WTC11 (cell line): ENCODE measurements around the gene SMYD1. TPM values are rescaled to one million over a fixed set of nuclear protein-coding genes. Genes with fewer than 3 reads are reported as not detected.

ENCODE experiments used
- ATAC-seq: fragments of 200-7000 bp; cut with Tn5 transposase; 2 replicates; pipeline ENCODE4 v1.10.0; 2021; ENCODE audit warnings: mild to moderate bottlenecking, moderate library complexity
- CTCF ChIA-PET: fragments of 300-600 bp; sonication (Branson Sonifier 250); formaldehyde crosslinking; loops from one replicate; lab custom pipeline; 2021; ENCODE audit warnings: antibody characterized with exemption; lab: Charles Lee
- POLR2A ChIA-PET: fragments of 350-600 bp; sonication (Branson Sonifier 250); formaldehyde crosslinking; loops from one replicate; lab custom pipeline; 2021; ENCODE audit warnings: antibody characterized with exemption; lab: Charles Lee
- DNase-seq: peaks from one replicate; pipeline ENCODE4 v3.0.0; 2021; ENCODE audit warnings: low spot score
- H3K27ac Mint-ChIP-seq: 2 replicates; pipeline ENCODE4 v1.8.0; 2021; ENCODE audit warnings: mixed read lengths
- H3K27me3 Mint-ChIP-seq: 2 replicates; pipeline ENCODE4 v1.8.0; 2021; ENCODE audit warnings: low read depth, mild to moderate bottlenecking, moderate library complexity, mixed read lengths
- H3K36me3 Mint-ChIP-seq: 2 replicates; pipeline ENCODE4 v1.8.0; 2021; ENCODE audit warnings: mixed read lengths
- H3K4me1 Mint-ChIP-seq: 2 replicates; pipeline ENCODE4 v1.8.0; 2022; ENCODE audit warnings: mixed read lengths
- H3K4me3 Mint-ChIP-seq: 2 replicates; pipeline ENCODE4 v1.8.0; 2021; ENCODE audit warnings: mild to moderate bottlenecking, moderate library complexity, mixed read lengths
- H3K9me3 Mint-ChIP-seq: 2 replicates; pipeline ENCODE4 v1.8.0; 2021; ENCODE audit warnings: mixed read lengths
- CBFB ChIP-seq: sonication (generic); formaldehyde crosslinking; IDR thresholded peaks from 2 replicates; pipeline ENCODE4 v1.8.1; 2022; ENCODE audit warnings: mild to moderate bottlenecking, low read depth, missing genetic modification reagents
- ESRRA ChIP-seq: sonication (generic); formaldehyde crosslinking; IDR thresholded peaks from 2 replicates; pipeline ENCODE4 v1.8.1; 2022; ENCODE audit warnings: mild to moderate bottlenecking, missing genetic modification reagents, borderline replicate concordance
- ETV6 ChIP-seq: sonication (generic); formaldehyde crosslinking; IDR thresholded peaks from 2 replicates; pipeline ENCODE4 v1.8.1; 2022; ENCODE audit warnings: mild to moderate bottlenecking, missing genetic modification reagents
- FOXJ3 ChIP-seq: sonication (generic); formaldehyde crosslinking; IDR thresholded peaks from 2 replicates; pipeline ENCODE4 v1.9.0; 2021; ENCODE audit warnings: missing genetic modification reagents, mild to moderate bottlenecking, borderline replicate concordance
- MYBL2 ChIP-seq: sonication (generic); formaldehyde crosslinking; IDR thresholded peaks from 2 replicates; pipeline ENCODE4 v1.8.1; 2023; ENCODE audit warnings: mild to moderate bottlenecking, moderate library complexity, missing genetic modification reagents
- NFATC4 ChIP-seq: fragments of 250-450 bp; sonication (Bioruptor Pico); IDR thresholded peaks from 2 replicates; pipeline ENCODE4 v1.9.0; 2021; ENCODE audit warnings: mild to moderate bottlenecking
- NFE2L1 ChIP-seq: sonication (generic); formaldehyde crosslinking; IDR thresholded peaks from 2 replicates; pipeline ENCODE4 v1.8.1; 2023; ENCODE audit warnings: missing genetic modification reagents
- TCF7 ChIP-seq: sonication (generic); formaldehyde crosslinking; IDR thresholded peaks from 2 replicates; pipeline ENCODE4 v1.8.0; 2022; ENCODE audit warnings: mild to moderate bottlenecking, low read depth, missing genetic modification reagents, moderate library complexity
- TEAD1 ChIP-seq: sonication (generic); formaldehyde crosslinking; IDR thresholded peaks from 2 replicates; pipeline ENCODE4 v1.8.0; 2022; ENCODE audit warnings: mild to moderate bottlenecking, missing genetic modification reagents
- ZNF138 ChIP-seq: sonication (generic); formaldehyde crosslinking; conservative IDR thresholded peaks from 2 replicates; pipeline ENCODE4 v1.8.1; 2022; ENCODE audit warnings: mild to moderate bottlenecking, moderate library complexity, missing genetic modification reagents
- ZNF317 ChIP-seq: sonication (generic); formaldehyde crosslinking; IDR thresholded peaks from 2 replicates; pipeline ENCODE4 v1.8.1; 2023; ENCODE audit warnings: low read depth, mild to moderate bottlenecking, moderate library complexity, missing genetic modification reagents, borderline replicate concordance
- total RNA-seq: library from RNA; stranded (reverse); gene quantifications from 3 replicates; pipeline ENCODE4 v1.2.3, GENCODE V29; 2021
- TF ChIP-seq, protein P1 (sequence below): sonication (generic); formaldehyde crosslinking; IDR thresholded peaks from 2 replicates; pipeline ENCODE4 v1.8.0; 2022; ENCODE audit warnings: mild to moderate bottlenecking, missing genetic modification reagents
- TF ChIP-seq, protein P2 (sequence below): sonication (generic); formaldehyde crosslinking; IDR thresholded peaks from 2 replicates; pipeline ENCODE4 v1.8.0; 2023; ENCODE audit warnings: missing genetic modification reagents
- TF ChIP-seq, protein P3 (sequence below): sonication (generic); formaldehyde crosslinking; IDR thresholded peaks from 2 replicates; pipeline ENCODE4 v1.8.1; 2023; ENCODE audit warnings: mild to moderate bottlenecking, missing genetic modification reagents, moderate library complexity
- TF ChIP-seq, protein P4 (sequence below): sonication (generic); formaldehyde crosslinking; conservative IDR thresholded peaks from 2 replicates; pipeline ENCODE4 v1.8.1; 2022; ENCODE audit warnings: mild to moderate bottlenecking, missing genetic modification reagents
- TF ChIP-seq, protein P5 (sequence below): sonication (generic); formaldehyde crosslinking; IDR thresholded peaks from 2 replicates; pipeline ENCODE4 v1.8.0; 2022; ENCODE audit warnings: mild to moderate bottlenecking, missing genetic modification reagents
- TF ChIP-seq, protein P6 (sequence below): sonication (generic); formaldehyde crosslinking; IDR thresholded peaks from 2 replicates; pipeline ENCODE4 v1.8.1; 2022; ENCODE audit warnings: missing genetic modification reagents, borderline replicate concordance
- TF ChIP-seq, protein P7 (sequence below): fragments of 200-600 bp; IDR thresholded peaks from 2 replicates; pipeline ENCODE4 v1.8.0; 2022; ENCODE audit warnings: antibody characterized with exemption
- TF ChIP-seq, protein P8 (sequence below): sonication (generic); formaldehyde crosslinking; IDR thresholded peaks from 2 replicates; pipeline ENCODE4 v1.8.0; 2022; ENCODE audit warnings: mild to moderate bottlenecking, missing genetic modification reagents
- TF ChIP-seq, protein P9 (sequence below): fragments of 250-450 bp; sonication (Bioruptor Pico); conservative IDR thresholded peaks from 2 replicates; pipeline ENCODE4 v1.9.0; 2021; ENCODE audit warnings: mild to moderate bottlenecking
- TF ChIP-seq, protein P10 (sequence below): sonication (generic); formaldehyde crosslinking; IDR thresholded peaks from 2 replicates; pipeline ENCODE4 v1.8.1; 2023; ENCODE audit warnings: mild to moderate bottlenecking, moderate library complexity, missing genetic modification reagents

SMYD1 gene
- total RNA-seq, 1 experiment from 2014 or later, result not detected

DNA sequence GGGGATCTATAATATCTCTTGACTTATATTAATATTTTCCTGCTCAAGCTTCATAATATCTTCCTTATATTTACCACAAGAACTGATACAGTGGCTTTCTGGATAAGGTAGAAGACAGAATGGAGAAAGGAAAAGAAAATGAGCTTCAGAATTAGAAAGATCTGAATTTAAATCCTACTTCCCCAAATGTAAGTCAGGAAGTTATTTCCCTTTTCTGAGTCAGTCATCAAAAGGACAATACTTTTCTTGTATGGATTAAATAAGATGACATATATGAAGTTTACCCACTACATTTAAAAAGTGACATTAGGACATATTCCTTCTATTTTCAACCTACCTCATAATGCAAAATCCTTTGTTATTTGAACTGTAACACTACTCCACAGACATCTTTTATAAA is 31.0 kb upstream of the SMYD1 start (continued):
- no peak for TF ChIP-seq MYBL2 (CRISPR knock-in tag)
- TF ChIP-seq, protein P1, sequence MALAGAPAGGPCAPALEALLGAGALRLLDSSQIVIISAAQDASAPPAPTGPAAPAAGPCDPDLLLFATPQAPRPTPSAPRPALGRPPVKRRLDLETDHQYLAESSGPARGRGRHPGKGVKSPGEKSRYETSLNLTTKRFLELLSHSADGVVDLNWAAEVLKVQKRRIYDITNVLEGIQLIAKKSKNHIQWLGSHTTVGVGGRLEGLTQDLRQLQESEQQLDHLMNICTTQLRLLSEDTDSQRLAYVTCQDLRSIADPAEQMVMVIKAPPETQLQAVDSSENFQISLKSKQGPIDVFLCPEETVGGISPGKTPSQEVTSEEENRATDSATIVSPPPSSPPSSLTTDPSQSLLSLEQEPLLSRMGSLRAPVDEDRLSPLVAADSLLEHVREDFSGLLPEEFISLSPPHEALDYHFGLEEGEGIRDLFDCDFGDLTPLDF (CRISPR knock-in tag), result no peak
- TF ChIP-seq, all 79 proteins: peak for 0

DNA sequence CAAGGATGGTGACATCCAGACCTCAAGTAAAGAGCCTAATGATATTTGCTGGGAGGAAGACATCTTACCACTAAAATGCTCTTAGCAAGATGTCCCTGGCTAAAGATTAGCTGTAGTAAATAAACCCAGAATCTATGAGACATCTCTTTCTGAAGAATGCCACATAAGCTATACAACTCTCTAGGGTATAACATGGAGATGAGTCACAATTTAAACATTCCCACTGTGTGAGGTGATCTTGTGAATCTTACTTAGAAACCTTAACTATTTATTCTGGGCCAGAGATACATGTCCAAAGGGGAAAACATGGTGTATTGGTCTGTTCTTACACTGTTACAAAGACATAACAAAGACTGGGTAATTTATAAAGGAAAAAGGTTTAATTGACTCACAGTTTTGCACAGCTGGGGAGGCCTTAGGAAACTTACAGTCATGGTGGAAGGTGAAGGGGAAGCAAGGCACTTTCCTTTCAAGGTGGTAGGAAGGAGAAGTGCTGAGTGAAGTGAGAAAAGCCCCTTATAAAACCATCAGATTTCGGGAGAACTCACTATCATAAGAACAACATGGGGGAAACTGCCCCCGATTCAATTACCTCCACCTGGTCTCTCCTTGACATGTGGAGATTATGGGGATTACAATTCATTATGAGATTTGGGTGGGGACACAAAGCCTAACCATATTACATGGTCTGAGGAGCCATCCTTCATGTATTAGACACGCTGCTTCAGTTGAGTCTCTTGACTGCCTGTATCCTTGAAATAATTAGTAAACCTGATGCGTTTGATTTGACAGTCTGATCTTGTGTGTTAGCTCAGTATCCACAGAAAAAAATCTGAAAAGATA is 29.1 kb upstream of the SMYD1 start:
- ATAC-seq, result no peak

More for the DNA sequence above, 29.1 kb upstream of the SMYD1 start:
- ChIA-PET CTCF (interaction anchor here (2.8 kb wide), 1 partner anchor 22 kb away, joined by 13 read pairs; no protein-coding TSS in a partner anchor), POLR2A (no interaction called here)
- H3K27ac Mint-ChIP-seq, result peak overlapping the region; percentile 70
- no peaks in the 10 kb centered on the region for H3K9me3 Mint-ChIP-seq
- TF ChIP-seq, protein P2, sequence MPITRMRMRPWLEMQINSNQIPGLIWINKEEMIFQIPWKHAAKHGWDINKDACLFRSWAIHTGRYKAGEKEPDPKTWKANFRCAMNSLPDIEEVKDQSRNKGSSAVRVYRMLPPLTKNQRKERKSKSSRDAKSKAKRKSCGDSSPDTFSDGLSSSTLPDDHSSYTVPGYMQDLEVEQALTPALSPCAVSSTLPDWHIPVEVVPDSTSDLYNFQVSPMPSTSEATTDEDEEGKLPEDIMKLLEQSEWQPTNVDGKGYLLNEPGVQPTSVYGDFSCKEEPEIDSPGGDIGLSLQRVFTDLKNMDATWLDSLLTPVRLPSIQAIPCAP (CRISPR knock-in tag), result no peak
- TF ChIP-seq NFE2L1 (CRISPR knock-in tag) (no peak), CBFB (no peak), ZNF138 (CRISPR knock-in tag) (no peak), TCF7 (CRISPR knock-in tag) (no peak), FOXJ3 (CRISPR knock-in tag) (no peak), ZNF317 (CRISPR knock-in tag) (no peak), ETV6 (CRISPR knock-in tag) (no peak), NFATC4 (CRISPR knock-in tag) (no peak), ESRRA (no peak), TEAD1 (CRISPR knock-in tag) (no peak), MYBL2 (CRISPR knock-in tag) (no peak)
- TF ChIP-seq, protein P3, sequence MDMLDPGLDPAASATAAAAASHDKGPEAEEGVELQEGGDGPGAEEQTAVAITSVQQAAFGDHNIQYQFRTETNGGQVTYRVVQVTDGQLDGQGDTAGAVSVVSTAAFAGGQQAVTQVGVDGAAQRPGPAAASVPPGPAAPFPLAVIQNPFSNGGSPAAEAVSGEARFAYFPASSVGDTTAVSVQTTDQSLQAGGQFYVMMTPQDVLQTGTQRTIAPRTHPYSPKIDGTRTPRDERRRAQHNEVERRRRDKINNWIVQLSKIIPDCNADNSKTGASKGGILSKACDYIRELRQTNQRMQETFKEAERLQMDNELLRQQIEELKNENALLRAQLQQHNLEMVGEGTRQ (CRISPR knock-in tag), result no peak
- TF ChIP-seq, protein P4, sequence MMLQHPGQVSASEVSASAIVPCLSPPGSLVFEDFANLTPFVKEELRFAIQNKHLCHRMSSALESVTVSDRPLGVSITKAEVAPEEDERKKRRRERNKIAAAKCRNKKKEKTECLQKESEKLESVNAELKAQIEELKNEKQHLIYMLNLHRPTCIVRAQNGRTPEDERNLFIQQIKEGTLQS (CRISPR knock-in tag), result no peak
- TF ChIP-seq, protein P5, sequence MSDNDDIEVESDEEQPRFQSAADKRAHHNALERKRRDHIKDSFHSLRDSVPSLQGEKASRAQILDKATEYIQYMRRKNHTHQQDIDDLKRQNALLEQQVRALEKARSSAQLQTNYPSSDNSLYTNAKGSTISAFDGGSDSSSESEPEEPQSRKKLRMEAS (CRISPR knock-in tag), result no peak
- TF ChIP-seq, protein P6, sequence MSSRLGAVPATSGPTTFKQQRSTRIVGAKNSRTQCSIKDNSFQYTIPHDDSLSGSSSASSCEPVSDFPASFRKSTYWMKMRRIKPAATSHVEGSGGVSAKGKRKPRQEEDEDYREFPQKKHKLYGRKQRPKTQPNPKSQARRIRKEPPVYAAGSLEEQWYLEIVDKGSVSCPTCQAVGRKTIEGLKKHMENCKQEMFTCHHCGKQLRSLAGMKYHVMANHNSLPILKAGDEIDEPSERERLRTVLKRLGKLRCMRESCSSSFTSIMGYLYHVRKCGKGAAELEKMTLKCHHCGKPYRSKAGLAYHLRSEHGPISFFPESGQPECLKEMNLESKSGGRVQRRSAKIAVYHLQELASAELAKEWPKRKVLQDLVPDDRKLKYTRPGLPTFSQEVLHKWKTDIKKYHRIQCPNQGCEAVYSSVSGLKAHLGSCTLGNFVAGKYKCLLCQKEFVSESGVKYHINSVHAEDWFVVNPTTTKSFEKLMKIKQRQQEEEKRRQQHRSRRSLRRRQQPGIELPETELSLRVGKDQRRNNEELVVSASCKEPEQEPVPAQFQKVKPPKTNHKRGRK (CRISPR knock-in tag), result no peak
- TF ChIP-seq, protein P7, sequence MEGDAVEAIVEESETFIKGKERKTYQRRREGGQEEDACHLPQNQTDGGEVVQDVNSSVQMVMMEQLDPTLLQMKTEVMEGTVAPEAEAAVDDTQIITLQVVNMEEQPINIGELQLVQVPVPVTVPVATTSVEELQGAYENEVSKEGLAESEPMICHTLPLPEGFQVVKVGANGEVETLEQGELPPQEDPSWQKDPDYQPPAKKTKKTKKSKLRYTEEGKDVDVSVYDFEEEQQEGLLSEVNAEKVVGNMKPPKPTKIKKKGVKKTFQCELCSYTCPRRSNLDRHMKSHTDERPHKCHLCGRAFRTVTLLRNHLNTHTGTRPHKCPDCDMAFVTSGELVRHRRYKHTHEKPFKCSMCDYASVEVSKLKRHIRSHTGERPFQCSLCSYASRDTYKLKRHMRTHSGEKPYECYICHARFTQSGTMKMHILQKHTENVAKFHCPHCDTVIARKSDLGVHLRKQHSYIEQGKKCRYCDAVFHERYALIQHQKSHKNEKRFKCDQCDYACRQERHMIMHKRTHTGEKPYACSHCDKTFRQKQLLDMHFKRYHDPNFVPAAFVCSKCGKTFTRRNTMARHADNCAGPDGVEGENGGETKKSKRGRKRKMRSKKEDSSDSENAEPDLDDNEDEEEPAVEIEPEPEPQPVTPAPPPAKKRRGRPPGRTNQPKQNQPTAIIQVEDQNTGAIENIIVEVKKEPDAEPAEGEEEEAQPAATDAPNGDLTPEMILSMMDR, result no peak
- TF ChIP-seq, protein P8, sequence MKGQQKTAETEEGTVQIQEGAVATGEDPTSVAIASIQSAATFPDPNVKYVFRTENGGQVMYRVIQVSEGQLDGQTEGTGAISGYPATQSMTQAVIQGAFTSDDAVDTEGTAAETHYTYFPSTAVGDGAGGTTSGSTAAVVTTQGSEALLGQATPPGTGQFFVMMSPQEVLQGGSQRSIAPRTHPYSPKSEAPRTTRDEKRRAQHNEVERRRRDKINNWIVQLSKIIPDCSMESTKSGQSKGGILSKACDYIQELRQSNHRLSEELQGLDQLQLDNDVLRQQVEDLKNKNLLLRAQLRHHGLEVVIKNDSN, result no peak
- TF ChIP-seq, protein P9, sequence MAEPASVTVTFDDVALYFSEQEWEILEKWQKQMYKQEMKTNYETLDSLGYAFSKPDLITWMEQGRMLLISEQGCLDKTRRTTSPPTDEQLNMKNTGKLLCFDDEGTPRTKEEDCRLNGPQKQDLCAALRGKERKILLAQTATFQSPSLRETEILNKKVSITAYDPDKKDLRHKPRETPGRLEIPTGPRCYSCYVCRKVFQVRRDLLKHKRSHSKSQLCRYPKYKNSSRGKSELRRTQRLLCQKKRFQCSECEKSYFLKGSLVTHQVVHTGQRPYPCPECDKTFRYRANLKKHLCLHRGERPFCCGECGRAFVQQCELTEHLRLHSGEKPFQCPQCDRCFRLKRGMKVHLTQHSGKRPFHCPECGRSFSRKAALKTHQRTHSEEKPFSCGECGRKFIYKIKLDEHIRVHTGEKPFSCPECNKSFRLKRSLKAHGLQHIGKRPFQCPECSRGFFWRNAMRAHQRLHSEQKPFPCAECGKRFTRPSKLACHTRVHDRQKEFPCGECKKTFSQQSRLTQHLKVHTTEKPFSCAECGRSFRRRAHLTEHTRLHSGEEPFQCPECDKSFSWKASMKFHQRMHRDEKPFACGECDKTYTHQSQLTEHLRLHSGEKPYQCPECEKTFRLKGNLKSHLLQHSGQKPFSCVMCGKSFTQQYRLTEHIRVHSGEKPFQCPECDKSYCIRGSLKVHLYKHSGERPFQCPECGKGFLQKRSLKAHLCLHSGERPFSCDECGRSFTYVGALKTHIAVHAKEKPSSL (CRISPR knock-in tag), result no peak
- TF ChIP-seq, protein P10, sequence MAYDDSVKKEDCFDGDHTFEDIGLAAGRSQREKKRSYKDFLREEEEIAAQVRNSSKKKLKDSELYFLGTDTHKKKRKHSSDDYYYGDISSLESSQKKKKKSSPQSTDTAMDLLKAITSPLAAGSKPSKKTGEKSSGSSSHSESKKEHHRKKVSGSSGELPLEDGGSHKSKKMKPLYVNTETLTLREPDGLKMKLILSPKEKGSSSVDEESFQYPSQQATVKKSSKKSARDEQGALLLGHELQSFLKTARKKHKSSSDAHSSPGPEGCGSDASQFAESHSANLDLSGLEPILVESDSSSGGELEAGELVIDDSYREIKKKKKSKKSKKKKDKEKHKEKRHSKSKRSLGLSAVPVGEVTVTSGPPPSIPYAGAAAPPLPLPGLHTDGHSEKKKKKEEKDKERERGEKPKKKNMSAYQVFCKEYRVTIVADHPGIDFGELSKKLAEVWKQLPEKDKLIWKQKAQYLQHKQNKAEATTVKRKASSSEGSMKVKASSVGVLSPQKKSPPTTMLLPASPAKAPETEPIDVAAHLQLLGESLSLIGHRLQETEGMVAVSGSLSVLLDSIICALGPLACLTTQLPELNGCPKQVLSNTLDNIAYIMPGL (CRISPR knock-in tag), result no peak
- no peaks in the 10 kb centered on the region for H3K36me3 Mint-ChIP-seq
- H3K27me3 Mint-ChIP-seq, result no peaks in the 10 kb centered on the region
- peaks cover 23% of the 10 kb centered on the region for H3K4me1 Mint-ChIP-seq
- DNase-seq, result no peak
- no peak overlapping the region for H3K4me3 Mint-ChIP-seq
